Hematopoietic multipotent progenitor cell (in vitro differentiated cells): ENCODE results near the gene ABCB9. TPM values are rescaled to one million over a fixed set of nuclear protein-coding genes. Genes with fewer than 3 reads are reported as not detected.
A peak's percentile ranks its signal among the peaks of the same experiment; 100 is the strongest.

Experiments
- DNase-seq, 3 donors: peaks; one replicate each; pipeline ENCODE4 v3.0.0-alpha.2; 2011 to 2015; ENCODE audit warnings: low read depth in 2 of 3, low spot score in 2 of 3
- total RNA-seq: library from RNA; depleted of rRNA; stranded (reverse); fragments of >200 nt; gene quantifications from one replicate; pipeline ENCODE4 v1.2.3, GENCODE V29; 2012

The ABCB9 gene
- total RNA-seq, 1 donor: 9.2 TPM

DNA sequence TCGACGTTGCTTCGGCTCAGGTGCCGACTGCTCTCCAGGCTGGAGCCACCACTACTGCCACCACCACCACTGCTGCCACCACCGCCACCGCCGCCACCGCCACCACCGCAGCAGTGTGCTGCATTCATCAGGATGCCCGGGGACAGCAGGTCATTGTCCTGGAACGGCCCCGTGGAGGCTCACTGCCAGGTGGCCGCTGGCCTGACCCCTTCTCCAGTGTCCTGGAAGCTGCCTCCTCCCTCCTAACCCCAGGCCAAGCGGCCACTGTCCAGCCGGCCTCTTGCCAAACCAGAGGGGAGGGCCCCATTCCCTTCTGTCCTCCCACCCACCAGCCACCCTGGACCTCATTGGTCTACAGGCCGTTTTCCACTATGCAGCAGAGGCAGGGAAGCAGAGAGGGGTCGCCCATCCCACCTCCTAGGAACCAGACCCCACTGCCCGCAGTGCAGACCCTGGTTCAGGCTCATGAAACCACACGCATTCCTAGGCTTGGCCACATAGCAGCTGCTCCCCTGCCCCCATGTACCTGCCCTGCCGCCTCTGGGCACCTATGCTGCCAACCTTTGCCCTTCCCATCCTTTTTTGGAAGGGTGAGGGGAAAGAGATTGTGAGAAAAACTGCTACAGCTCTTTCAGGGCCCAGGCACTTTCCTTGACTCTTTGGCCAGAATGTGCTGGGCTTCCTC, 29.4 kb upstream of the ABCB9 start:
- DNase-seq: no peak

DNA sequence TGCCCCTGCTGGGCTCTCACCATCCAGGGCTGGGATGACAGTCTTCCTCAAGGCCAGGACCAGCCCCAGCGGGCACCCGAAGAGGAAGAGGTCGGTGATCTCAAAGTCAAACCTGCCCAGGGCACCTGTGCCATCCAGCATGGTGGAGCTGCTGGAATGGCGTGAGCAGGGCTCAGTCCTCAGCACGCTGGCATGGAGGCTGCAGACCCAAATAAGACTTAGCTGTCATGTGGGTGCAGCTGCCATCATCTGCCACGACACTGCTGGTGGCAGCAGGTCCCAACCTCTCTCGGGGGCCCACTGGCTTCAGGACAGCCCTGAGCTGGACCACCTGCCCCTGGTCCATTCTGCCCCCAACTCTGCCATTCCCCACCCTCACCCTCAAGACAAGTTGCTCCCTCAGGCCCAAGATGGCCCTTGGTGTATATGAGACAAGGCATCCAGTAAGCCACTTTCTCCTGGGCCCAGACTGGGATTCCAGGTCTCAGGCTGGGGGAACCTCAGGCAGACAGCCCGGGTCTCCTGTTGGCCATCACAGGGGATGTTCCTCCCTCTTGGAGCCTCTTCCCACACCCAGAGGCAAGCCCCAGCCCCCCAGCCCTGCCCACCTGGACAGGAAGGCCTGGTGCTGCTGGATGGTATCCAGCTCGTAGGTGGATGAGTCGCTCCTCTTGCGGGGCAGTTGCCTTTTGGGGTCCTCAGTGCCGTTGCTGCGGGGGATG, 28.7 kb upstream of the ABCB9 start:
- no peak for DNase-seq

DNA sequence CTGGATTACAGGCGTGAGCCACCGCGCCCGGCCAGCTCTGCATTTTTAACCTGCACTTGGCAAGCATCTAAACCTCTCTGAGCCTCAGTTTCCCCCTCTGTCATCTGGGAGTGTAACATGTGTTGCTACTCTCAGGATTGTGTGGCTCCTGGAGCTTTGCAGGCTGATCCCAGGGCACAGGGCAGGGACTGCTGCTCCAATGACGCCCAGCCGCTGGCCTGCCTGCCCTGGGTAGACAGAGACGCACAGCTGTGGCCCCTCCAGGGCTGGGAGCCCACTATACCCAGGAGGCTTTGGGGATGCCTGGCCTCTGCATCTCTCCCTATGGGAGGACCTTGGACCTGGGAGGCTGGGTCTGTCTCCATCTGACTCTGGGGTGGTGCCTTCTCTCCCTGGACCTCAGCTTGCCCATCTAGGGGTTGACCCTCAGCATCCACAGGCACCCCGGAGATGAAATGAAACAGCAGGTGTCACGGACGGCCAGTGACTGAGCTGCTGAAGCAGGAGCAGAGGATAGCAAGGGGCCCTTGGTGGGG, 27.9 kb upstream of the ABCB9 start:
- no peak for DNase-seq

DNA sequence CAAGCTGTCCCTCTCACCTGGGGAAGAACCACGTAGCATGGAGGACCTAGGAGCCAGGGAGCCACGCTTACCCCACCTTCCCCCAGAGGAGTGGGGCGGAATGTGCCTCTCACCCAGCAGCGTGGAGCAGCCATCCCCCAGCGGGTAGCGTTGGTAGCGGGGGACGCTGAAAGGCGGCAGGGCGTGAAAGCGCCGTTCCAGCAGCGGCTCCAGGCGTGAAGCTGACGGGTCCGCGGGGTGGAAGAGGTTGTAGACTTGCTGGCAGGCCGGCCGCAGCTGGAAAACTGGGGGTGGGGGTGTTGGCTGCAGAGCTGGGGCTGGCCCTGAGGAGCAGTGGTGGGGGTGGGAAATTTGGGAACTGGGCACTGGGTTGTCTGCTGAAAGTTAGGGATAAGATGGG, 26.1 kb upstream of the ABCB9 start:
- DNase-seq: no peak

DNA sequence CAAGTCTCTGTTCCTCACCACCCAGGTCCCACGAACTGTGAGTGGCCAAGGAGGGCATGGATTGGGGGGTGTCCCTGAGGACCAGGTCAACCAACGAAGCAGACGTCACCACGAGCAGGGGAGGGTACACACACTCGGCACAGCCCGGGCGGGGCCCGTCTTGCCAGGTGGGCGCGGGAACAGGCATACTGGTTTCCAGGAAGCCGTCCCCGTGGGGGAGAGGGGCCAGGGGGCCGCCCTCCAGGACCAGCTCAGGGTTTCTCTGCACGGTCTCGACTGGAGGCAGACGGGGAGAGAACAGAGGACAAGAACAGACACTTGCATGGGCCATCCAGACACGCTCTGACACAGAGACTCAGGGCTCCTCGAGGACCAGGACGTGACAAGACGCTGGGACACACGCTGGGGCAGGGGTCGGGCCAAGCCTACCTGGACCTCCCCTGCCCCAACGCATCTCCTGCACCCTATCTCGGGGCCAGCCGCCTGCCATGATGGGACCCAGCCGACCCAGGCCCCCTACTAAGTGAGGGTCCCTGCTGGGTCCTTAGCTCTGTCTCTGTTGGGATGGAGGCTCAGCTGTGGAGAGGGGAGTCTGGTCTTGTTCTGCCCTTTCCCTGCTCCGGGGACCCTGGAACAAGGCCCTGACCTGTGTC, 25.5 kb upstream of the ABCB9 start:
- no peak for DNase-seq

DNA sequence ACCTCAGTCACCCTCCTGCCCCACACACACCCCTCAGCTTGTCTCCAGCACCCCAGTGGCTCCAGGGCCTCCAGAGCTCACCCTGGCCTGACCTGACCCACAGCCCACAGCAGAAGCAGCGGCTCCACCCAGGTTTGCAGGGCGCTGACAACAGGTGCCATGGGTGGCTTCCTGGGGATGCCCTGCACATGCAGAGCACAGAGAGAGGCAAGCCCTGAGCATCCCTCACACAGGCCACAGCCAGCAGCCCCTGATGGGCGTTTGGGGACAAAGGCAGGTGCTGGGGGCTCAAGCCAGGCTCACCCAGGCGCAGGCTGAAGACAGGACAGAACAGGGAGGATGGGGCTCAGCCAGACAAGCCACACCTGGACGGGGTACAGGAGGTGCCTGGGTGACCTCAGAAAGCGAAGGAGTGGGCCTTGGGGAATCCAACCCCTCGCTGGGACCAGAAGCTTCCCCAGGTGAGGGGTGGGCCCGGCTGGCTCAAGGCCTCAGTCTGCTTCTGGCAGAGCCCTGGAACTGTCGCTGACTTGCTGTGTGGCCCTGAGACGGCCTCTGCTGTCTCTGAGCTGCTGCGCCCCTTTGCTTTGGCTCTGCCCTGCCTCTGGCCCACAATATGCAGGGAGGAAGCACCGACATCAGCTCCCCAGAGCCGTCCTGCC, 24.8 kb upstream of the ABCB9 start:
- DNase-seq: no peak

DNA sequence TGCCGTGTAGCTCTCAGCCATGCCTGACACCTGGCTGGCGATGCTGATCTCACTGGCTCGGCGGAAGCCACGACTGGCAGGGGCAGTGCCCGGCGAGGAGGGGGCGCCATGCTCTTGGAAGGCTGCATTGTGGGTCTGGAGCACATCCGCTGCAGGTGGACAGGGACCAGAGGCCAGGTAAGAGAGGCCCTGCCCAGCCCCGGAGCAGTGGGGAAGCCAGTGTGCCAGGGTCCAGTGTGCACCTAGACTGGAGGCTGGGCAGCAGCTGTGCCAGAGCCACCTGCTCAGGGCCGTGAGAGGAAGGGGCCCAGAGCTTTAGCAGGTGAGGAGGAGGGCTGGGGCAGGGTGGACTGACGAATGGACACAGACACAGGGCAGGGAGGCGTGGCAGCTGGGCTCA, 24.3 kb upstream of the ABCB9 start:
- DNase-seq: no peak

DNA sequence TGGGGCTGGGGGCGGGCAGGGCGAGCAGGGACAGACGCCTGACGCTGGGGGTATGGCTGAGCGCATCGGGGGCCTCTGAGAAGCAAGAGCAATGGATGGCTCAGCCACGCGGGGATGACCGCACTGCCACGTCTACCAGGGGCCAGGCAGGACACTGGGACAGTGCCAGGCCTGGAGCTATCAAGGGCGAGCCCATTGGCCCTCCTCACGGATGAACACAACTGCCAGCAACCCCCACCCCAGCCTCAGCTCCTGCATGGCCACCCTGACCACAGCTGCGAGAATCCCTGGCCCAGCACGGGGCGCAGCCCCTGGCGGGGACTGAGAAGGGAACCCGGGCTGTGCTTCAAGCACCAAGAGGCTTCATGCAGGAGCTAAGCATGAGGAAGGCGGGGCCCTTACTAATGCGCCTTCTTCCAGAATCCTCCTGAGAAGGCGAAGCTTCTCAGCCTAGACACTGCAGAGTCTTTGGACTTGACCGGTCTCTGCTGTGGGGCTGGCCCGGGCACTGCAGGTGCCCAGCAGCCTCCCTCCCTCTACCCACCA, 23.7 kb upstream of the ABCB9 start:
- DNase-seq: no peak

DNA sequence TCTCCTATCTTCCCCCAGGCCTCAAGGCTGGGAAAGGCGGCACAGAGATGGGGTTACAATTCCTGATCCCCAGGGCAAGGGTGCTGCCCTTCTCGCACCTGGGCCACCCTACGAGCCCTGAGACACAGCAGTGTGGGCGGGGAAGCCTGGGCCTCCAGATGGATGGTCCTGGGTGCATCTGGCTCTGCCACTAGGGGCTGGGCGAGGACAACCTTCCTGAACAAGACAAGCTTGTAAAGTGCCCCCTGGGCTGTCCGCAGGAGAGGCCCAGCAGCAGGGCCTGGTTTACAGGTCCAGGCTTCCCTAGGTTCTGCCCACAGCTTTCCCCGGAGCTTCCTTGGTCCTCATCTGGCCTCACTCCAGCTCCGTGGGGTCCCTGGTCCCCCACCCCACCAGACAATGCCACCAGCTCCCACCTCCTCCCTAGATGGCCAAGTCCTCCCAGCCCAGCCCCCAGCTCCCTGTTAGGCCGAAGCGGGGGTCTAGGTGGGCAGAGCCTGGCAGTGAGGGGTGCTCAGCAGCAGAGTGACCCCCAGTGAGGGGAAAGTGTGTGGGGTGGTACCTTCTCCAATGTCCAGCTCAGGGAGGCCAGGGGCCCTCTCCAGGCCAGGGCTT, 23.1 kb upstream of the ABCB9 start:
- DNase-seq: no peak

DNA sequence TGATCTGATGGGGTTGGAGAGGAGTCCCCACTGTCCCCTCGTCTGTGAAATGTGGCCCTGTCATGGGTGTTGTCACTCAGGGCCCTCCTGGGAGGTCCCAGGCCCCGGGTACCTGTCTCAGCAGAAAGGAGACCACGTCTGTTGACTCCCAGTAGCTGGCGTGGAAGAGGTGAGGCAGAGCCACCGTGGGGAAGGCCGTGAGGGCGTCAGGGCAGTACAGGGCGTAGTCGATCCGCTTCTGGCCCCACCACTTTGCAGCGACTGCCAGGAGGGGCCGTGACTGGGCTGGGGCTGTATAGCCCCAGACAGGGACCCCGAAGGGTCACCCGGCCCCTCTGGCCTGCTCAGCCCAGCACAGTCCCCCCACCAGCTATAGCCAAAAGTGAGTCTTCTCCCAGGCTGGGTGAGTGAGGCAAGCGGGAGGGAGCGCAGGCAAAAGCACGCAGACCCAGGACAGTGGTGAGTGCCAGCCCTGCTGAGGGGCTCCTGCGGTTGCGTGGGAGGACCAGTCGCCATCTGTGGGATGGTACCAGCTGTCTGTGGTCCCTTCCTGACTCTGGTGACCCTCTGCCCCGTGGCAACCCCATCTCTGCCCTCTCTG, 22.4 kb upstream of the ABCB9 start:
- DNase-seq: no peak

DNA sequence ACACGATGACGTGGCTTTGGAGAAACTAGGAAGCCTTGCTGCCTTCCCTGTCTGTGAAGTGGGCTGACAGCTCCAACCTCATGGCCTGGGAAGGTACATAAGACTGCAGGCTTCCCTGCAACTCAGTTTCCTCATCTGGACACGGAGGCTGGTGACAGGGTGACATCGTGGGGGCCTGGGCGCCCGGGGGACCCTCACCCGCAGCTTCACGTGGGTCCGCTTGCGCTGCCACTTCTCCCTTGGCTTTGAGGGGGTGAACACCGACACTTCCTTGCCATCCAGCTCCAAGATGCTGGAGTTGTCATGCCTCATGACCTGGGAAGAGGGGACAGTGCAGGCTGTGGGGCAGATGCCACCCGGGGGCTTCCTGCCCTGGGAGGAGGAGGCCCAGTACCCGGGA, 21.8 kb upstream of the ABCB9 start:
- no peak for DNase-seq

DNA sequence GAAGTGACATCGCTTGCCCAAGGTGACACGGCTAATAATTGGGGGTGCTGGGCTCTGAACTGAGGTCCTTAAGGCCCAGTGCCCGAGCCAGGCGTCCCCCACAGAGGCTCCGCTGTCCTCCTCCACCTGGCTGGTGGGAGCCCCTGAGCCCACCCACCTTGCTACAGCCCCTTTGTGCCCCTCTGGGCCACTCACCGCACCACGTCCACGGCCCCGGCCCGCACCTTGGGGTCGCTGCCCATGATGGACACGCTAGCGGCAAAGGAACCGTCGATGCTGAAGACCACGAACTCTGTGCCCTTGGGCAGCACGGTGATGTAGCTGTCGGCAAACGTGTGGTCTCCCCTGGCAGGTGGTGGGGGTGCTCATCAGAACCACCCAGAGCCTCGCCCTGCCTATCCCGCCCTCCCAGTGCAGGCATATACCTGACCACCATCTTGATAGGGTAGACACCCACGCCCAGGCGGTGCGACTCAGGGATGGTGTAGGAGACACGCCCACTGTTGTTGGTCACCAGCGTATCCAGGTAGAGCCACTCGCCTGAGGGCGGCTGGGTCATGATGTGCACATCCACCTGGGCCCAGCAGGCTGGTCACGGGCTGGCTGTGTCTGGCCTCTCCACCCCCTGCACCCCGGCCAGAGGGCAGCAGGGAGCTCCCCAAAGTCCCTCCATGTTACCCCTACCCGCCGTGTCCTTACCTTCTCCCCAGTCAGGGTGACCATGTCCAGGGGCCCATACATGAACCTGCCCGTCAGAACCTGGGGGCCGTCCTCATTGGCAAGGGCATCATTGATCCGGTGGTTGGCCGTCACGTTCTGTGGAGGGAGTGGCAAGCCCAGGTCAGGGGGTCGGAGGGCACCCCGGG, 21.1 kb upstream of the ABCB9 start:
- DNase-seq: no peak

DNA sequence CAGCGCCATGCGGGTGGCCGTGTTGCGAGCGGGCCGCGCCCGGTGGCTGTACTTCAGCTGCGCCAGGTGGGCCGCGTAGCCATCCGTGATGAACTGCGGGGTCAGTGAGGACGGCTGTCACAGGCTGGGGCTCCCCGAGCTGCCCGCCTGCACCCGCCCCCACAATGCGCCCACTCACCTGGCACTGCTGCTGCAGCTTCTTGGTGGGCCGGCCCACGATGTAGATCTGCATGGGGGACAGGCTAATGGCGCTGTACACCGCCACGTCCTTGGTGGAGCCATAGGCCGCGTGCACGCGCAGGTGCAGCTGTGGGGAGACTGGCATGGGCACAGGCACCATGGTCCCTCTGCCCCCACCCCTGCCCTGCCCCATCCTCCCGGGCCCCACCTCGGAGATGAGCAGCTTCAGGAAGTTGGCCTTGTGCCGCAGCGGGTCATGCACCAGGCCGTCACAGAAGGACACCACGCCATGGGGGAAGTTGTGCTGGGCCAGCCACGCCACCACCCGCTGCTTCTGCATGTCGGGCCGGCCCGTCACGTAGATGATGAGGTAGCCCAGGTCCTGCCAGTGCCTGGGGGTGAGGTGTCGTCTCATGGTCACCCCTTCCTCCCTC, 20.1 kb upstream of the ABCB9 start:
- no peak for DNase-seq

DNA sequence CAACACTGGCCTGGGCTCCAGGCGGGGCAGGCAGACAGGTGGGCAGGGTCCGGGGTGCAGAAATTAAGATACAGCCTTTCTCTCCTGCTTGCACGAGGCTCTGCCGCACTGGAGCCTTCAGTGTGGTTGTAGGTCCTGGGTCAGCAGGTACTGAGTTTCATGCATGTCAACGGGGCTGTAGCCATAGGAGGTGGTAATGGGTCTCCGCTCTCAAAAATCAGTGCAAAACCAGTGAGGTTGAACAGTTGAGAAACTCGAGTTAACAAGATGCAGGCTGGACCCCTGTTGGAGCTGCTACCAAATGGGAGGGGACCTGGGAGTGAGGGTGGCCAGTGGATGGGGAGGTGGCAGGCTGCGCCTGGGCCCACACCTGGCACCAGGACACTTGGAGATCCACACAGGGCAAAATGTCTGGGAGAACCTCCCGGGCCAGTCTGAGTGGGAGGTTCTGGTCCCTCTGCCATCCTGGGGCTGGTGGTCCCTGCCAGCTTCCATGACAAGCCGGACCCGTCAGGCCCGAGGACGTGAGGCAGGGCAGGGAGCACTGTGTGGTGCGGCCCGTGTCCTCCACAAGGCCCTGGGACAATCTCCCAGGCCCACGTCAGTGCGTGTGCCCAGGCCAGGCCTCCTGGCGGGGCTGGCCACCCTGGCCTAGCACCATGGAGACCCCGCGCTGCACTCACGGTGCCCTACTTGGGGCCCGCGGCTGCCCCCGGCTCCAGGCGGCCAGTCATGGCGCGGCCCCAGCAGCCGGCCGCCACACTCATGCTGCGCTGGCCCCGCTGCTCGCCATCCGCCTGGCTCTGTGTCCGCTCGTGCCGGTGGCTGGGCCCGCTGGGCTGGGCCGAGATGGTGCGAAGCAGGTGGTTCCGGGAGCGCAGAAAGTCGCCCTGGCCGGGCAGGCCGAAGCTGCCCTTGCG, 19.3 kb upstream of the ABCB9 start:
- DNase-seq: no peak

DNA sequence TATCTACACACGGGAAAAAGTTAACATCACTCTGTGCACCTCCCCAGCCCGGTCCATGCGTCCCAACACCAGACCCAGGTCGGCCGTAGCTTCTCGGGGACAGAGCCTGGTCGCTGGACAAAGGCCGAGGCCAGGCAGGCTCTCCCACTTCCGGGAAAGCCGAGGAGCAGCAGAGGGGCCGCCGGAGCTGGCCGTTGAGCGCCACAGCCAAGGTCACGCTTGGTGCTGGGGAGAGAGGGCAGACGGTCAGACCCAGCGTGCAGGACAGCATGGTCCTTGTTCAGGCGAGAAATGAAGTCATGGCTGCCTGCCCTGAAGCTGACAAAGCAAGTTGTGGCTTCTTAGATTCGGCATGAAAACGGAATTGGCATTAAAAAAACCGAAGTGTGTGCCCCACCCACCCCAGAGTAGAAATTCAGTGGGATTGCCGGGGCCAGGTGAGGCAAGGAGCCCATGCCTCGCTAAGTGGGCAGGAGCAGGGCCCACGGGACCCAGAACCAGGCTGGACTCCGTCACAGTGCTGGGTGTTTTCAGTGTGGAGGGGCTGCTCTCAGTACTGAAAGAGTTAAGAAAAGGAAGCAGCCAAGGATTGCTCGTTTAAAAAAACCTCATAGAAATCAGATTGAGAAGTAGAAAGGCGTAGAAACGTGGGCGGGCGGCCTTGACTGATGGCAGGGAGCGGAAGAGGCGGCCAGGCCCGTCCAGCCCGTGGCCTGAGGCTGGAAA, 18.5 kb upstream of the ABCB9 start:
- peak in 1 of 3 donors; percentile 33 for DNase-seq

DNA sequence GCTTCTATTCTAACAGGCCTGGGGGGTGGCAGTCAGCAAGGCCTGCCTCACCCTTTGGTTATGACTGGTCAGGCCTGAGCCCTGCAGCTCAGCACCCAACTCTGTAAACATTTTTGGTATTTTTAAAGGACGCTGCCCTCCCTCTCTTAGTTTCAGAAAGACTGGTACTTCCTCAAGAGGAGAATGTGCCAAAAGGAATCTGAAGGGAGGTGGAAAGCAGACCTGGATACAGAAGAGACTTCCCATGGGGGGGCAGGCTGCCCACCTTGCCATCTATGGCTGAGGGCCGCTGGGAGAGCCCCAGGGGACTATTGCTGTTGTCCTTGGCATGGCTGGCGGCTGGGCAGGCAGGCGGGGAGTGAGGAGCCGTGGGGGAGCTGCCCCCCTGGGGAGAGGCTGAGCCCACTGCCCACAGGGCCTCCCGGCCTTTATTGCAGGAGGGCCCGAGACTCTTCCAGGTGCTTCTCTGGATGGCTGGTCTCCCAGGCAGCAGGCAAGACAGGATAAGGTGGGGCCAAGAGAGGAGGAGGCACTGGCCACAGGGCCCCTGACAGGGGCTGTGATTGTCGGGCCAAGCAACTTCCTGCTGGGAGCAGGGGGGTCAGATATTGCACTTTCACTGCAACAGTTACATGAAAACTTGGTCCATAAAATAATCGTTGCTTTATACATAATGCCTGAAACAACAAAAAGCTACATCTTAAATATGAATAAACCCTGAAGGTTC, 17.7 kb upstream of the ABCB9 start:
- DNase-seq: no peak
